ENCODE measurements around the gene MPV17.
A peak's percentile ranks its signal among the peaks of the same experiment; 100 is the strongest.
"Not testable (repeated sequence)": the region's sequence is repeated elsewhere in the genome, so short reads cannot be mapped to it uniquely, and the experiment has no call there.

Gene MPV17

DNA sequence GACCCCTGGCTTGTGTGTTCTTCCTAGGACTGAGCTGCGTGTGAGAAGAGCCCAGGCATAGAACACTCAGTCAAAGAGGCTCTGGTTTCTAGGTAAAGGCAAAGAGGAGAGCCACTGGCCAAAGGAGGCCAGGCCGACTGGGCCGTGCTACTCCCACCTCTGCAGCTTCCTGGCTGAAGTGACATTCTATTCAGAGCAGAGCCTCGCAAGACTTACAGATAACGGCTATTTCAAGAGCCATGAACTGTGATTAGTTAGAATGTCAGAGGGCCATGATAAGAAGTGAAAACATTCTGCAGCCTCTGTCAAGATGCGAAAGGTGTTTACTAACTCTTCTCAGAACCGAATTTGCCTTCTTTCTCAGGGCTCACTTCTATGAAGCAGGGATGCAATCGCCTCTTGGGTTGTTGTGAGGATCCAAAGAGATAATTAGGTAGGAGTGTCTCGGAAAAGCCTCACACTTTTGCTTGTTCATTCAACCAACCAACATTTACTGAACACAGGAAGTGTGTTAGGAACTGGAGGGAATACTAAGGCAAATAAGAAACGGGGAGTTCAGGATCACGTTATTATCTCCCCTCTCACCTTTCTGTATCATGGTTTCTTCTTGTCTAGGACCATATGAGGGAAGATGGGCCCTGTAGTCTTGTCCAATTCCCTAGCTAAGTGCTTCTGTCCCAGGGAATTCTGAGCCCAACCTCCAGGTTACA lies 51.1 kb downstream of the MPV17 start:
- Histone ChIP-seq H3K4me3 (no peak overlapping the region), H3K27ac (no peak overlapping the region)

GRCh38 chr2:27270670-27271069 lies 52.2 kb downstream of the MPV17 start:
- H3K27ac ChIP-seq, result no peak overlapping the region
- no peak overlapping the region for H3K4me3 ChIP-seq

GRCh38 chr2:27270131-27270530 lies 52.8 kb downstream of the MPV17 start:
- Histone ChIP-seq H3K27ac (no peak overlapping the region), H3K4me3 (no peak overlapping the region)

DNA sequence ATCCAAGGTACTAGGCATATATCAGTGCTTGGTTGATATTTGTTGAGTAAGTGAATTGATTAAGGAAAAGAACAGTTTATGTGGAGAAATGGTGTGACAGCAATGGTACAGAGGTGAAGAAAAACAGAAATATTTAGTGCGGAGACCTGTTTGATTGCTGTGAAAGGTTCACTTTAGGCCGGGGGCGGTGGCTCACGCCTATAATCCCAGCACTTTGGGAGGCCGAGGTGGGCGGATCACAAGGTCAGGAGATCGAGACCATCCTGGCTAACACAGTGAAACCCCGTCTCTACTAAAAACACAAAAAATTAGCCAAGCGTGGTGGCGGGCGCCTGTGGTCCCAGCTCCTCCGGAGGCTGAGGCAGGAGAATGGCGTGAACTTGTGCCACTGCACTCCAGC lies 54.6 kb downstream of the MPV17 start:
- not testable (repeated sequence) for H3K4me3 ChIP-seq, H3K27ac ChIP-seq

DNA sequence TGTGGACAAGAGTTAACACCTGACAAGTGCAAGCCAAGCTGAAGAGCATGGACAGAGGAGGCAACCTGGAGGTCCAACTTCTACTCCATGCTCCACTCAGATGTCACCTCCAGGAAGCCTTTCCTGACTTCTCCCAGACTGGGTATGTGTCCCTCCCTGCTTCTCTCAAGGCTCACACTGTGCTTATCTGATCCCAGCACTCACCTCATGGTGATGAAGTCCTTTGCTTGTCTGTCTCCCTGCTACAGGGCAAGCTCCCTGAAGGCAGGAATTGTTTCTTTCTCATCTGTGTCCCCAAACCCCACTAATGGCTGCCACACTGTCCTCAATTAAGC lies 57.4 kb downstream of the MPV17 start:
- no peak overlapping the region for H3K4me3 ChIP-seq
- H3K27ac ChIP-seq, result no peak overlapping the region

- Histone ChIP-seq H3K4me3 (peak overlapping the region in 4 of 7 experiments; percentile 2 to 28 (median 10)), H3K27ac (no peak overlapping the region)
Observed at GRCh38 chr2:27264753-27265535, 58.0 kb downstream of the MPV17 start.

DNA sequence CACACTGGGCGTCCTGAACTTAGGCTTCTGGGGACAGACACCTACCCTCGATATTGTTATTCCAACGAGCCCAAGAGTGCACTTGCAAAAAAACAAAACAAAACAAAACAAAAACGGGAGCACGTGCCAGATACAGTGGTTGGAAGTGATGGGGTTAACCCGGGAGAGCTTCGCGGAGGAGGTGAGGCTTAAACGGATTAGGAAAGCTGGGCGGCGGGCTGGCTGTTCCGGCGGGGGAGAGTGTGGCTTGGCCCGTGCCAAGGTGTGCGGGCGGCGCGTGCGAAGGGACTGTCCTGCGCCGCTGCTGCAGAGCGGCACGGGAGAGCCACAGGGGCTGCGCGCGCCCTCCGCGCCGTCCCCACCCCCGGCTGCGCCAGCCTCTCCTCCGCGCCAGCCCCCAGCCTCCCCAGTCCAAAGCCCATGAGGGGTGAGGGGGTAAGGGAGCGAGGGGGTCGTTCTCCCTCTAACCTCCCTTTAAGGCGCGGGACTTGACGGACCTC lies 58.6 kb downstream of the MPV17 start:
- Histone ChIP-seq H3K27ac (no peak overlapping the region), H3K4me3 (peak overlapping the region in 4 of 7 experiments; percentile 2 to 28 (median 10))

DNA sequence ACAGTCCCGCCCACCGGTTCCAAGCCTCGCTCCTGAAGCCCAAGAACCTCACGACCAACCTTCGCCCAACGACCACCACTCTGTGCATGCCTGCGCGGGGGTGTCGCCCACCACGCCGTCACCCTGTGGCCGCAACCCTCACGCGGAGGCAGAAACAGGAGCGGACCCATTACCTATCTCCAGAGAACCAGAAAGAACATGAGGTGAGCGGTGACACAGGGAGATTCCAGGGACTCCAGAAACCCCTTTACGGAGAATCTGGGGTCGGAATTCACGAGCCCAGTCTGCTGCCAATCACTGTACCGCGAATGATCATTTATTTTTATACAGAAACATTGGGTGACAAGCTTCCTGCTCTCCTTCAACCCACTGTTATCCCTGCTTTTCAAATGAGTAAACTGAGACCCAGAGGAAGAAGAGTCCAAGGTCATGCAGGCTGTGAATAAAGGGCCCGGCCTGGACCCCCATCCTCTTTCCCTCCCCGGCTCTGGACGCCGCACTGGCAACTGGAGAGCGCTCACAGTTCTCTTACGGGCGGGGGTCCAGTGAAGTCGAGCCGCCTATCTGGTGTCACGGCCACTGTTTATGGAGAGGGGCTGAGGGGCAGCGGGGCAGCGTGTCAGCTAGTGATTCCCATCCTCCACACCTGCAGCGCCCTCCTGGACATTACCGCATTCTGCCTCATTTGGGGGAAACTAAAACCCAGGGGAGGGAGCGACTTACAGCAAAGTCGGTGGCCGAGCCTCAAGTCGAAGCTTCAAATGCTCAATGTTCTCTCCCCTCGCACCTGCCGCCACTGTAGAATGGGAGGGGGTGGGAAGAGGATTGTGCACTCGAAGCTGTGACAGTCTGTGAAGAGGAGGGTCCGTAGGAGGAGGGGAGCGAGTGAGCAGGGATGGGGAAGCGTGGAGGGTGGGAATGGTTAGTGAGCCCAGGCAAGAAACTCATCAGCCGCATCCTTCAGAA lies 59.3 kb downstream of the MPV17 start:
- Histone ChIP-seq H3K27ac (no peak overlapping the region), H3K4me3 (peak overlapping the region; percentile 27 to 46 (median 36))

- H3K27ac ChIP-seq, result no peak within 1 kb of the TSS
Observed at GRCh38 chr2:27262379-27263286, 60.3 kb downstream of the MPV17 start, which contains the start of gene SLC30A3. SLC30A3 (minus strand) TSS chr2:27263047; CDS start chr2:27262906, 141 bp downstream.

DNA sequence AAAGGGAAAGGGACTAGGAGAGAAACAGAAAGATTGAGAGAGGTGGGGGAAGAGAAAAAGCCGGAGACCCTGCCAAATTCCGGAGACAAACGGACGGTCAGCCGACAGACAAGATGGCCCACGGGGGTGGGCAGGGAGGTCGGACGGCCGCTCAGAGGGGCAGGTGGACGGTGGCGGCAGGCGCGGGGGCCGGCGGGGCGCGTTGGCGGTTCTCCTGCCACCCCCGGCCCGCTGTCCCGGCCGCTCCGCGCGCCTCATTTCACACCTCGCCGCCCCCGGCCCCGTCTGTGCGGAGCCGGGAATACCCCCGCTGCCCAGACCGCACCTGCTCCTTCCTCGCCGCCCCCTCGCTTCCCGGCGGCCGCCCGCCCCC lies 61.0 kb downstream of the MPV17 start:
- Histone ChIP-seq H3K27ac (no peak overlapping the region), H3K4me3 (peak overlapping the region in 4 of 7 experiments; percentile 27 to 46 (median 38))

More at GRCh38 chr2:27262379-27263286, 60.3 kb downstream of the MPV17 start, which contains the start of gene SLC30A3:
- H3K4me3 ChIP-seq, result peak within 1 kb of the TSS; percentile 27 to 46 (median 36)

GRCh38 chr2:27261241-27261925 lies 61.5 kb downstream of the MPV17 start:
- Histone ChIP-seq H3K27ac (no peak overlapping the region), H3K4me3 (no peak overlapping the region)
